ENCODE data around the gene SLC44A1.

The SLC44A1 gene

DNA sequence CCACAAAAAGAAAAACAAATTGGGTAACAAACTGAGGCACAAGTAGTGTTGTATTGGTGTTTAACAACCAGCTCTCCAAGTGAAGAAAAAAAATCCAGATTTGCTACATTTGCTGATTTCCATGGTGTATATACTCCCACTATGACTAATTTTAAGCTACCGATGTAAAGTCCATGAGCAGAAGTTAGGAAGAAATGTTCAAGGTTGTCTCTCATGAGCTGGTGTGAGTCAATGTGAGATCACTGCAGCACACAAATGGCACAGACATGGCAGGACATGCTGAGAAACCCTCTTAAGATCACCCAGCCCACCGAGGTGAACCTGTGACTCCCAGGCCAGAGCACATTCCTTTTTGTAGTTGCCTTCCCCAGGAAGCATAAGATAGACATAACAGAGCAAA is 36.2 kb downstream of the SLC44A1 start:
- Mint-ChIP-seq H3K4me3 (no peak overlapping the region), H3K27me3 (no peaks in the 10 kb centered on the region), H3K27ac (no peak overlapping the region), H3K36me3 (peaks cover 6% of the 10 kb centered on the region), H3K9me3 (no peaks in the 10 kb centered on the region), H3K4me1 (peaks cover 11% of the 10 kb centered on the region)

DNA sequence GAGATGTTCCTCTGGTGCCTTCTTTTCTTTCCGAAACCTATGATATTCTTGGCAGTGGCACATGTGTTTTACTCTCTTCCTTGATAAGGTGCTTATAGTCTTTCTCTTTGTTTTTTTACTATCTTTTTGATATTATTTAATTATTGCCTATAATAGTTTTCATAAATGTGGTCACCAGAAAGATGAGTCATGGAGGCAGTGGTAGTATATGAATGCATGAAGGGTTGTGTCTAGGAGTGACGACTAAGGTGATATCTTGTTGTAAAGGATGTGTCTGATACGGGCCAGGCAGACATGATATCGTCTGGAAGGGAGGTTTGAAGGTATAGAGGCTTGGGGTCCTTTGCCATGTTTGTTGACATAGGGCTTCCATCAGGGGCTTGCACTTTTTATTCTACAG is 36.8 kb downstream of the SLC44A1 start:
- no peaks in the 10 kb centered on the region for H3K9me3 Mint-ChIP-seq
- peaks cover 2% of the 10 kb centered on the region for H3K36me3 Mint-ChIP-seq
- H3K4me3 Mint-ChIP-seq: no peak overlapping the region
- no peaks in the 10 kb centered on the region for H3K27me3 Mint-ChIP-seq
- H3K4me1 Mint-ChIP-seq: peaks cover 11% of the 10 kb centered on the region
- no peak overlapping the region for H3K27ac Mint-ChIP-seq

- Mint-ChIP-seq H3K4me3 (no peak overlapping the region), H3K27me3 (no peaks in the 10 kb centered on the region), H3K9me3 (no peaks in the 10 kb centered on the region), H3K27ac (no peak overlapping the region), H3K36me3 (peaks cover 2% of the 10 kb centered on the region), H3K4me1 (peaks cover 11% of the 10 kb centered on the region)
Measured at GRCh38 chr9:105281926-105282325, 37.5 kb downstream of the SLC44A1 start.

DNA sequence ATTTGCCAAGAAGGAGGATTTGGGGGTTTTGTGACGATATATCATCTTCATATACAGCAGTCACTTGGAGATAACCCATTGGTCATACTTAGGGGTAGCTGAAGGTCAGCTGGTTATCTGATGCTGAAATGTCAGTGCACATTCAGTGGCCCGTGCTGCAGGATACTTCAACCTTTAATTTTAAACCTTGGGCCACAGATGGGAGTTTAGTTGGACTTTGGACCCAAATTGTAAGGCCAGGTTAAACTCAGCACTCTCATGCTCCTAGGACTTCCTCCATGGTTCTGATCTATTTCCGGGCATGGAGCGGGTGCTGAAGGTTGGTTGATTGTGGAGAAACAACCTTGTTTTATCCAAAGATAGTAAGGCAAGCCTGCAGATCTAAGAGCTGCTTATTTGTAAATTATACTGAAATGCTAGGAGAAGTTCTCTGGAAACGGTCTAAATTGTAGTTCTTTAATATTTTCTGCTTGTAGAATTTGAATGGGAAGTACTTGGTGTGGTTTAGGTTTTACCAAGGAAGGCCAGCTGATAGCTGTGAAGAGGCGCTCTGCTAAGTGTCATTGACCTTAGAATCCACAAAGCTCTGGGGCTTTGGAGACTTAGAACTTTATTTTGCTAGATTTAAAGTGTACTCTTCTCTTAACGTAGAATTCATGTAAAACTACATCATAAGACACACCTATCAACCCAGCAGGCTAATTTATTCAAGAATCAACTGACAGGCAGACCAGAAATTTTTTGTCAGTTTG is 38.6 kb downstream of the SLC44A1 start:
- H3K27ac Mint-ChIP-seq: no peak overlapping the region
- H3K9me3 Mint-ChIP-seq: no peaks in the 10 kb centered on the region
- peaks cover 2% of the 10 kb centered on the region for H3K36me3 Mint-ChIP-seq
- H3K4me3 Mint-ChIP-seq: no peak overlapping the region
- H3K4me1 Mint-ChIP-seq: peaks cover 11% of the 10 kb centered on the region
- no peaks in the 10 kb centered on the region for H3K27me3 Mint-ChIP-seq

DNA sequence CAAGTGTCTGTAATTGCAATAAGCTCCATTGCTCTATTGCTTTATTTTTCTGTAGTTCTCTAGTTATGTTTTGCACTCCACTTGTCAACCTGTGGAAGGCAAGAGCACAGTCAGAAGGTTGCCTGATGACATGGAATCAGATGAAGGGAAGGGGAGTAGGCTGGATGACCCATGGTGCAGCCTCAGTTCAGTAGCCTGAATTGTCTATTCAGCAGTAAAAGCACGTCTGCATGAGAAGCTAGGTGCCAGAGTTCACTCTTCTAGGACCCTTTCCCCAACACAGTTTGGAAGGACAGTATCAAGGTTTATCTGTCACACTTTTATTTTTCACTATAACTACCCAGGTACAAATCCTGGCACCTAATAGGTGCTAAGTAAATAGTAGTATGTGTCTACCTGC is 39.3 kb downstream of the SLC44A1 start:
- no peaks in the 10 kb centered on the region for H3K9me3 Mint-ChIP-seq
- no peak overlapping the region for H3K4me3 Mint-ChIP-seq
- no peaks in the 10 kb centered on the region for H3K27me3 Mint-ChIP-seq
- H3K36me3 Mint-ChIP-seq: peaks cover 2% of the 10 kb centered on the region
- H3K4me1 Mint-ChIP-seq: peaks cover 11% of the 10 kb centered on the region
- H3K27ac Mint-ChIP-seq: no peak overlapping the region

DNA sequence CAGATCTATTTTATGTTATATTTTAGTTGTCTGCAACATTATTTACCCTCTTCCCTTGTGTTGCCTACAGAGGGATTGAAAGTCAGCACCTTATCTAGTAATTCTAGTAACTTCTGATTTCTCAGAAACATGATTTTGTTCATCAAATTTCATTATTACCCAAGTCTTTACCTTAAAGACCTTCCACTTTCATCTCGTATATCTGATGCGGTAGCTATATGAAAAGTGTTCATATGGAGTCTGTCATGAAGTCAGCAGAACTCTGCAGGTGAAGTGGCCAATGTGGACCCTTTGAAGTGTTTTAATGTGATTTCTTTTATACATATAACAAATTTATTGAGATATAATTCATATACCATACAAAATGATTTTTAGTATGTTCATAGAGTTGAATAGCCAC is 40.0 kb downstream of the SLC44A1 start:
- no peak overlapping the region for H3K4me3 Mint-ChIP-seq
- H3K27ac Mint-ChIP-seq: no peak overlapping the region
- H3K4me1 Mint-ChIP-seq: peaks cover 11% of the 10 kb centered on the region
- no peaks in the 10 kb centered on the region for H3K9me3 Mint-ChIP-seq
- H3K36me3 Mint-ChIP-seq: peaks cover 2% of the 10 kb centered on the region
- H3K27me3 Mint-ChIP-seq: no peaks in the 10 kb centered on the region

DNA sequence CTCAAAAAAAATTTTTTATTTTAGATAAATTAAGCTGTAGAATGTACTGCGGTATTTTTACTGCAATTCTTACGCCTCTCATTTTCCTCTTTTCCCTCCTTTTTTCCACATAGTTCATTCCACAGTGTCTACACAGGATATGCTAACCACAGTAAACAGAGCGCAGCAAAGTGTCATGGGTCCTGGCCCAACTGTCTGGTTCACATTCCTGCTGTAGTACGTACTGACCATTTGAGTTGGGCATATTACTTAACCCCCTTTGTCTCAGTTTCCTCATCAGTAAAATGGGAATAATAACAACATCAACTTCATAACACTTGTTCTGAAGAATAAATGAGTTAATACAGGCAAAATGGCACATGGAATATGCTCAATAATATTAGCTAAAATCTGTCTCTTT is 41.6 kb downstream of the SLC44A1 start:
- Mint-ChIP-seq H3K4me3 (no peak overlapping the region), H3K27ac (no peak overlapping the region), H3K9me3 (no peaks in the 10 kb centered on the region), H3K4me1 (peaks cover 11% of the 10 kb centered on the region), H3K36me3 (peaks cover 2% of the 10 kb centered on the region), H3K27me3 (no peaks in the 10 kb centered on the region)

DNA sequence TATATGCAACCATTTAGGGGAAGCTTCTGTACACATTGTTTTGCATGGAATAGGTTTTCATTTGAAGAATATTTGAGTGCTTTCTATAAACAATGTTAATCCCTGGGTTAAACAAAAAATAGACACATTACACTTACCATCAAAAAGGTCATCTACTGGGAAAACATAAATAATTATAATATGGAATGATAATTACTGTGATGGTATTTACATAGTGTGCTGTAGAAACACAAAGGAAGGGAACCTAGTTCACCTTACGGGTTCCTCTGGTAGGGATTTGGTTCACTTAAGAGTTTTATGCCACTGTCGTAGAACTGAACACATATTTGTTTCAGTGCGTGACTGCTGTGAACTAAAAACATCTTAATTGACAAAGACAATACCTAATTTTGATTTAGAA is 44.9 kb downstream of the SLC44A1 start:
- Mint-ChIP-seq H3K27me3 (no peaks in the 10 kb centered on the region), H3K36me3 (peaks cover 2% of the 10 kb centered on the region), H3K27ac (no peak overlapping the region), H3K4me3 (no peak overlapping the region), H3K4me1 (peaks cover 17% of the 10 kb centered on the region), H3K9me3 (no peaks in the 10 kb centered on the region)

GRCh38 chr9:105290418-105290817 is 46.0 kb downstream of the SLC44A1 start:
- Mint-ChIP-seq H3K9me3 (no peaks in the 10 kb centered on the region), H3K27me3 (no peaks in the 10 kb centered on the region), H3K36me3 (peaks cover under 1% of the 10 kb centered on the region), H3K4me1 (peaks cover 18% of the 10 kb centered on the region), H3K27ac (no peak overlapping the region), H3K4me3 (no peak overlapping the region)

GRCh38 chr9:105290954-105291353 is 46.5 kb downstream of the SLC44A1 start:
- H3K27me3 Mint-ChIP-seq: no peaks in the 10 kb centered on the region

GRCh38 chr9:105291422-105291859 is 47.0 kb downstream of the SLC44A1 start:
- no peak overlapping the region for H3K27ac Mint-ChIP-seq

More at GRCh38 chr9:105290954-105291353, 46.5 kb downstream of the SLC44A1 start:
- Mint-ChIP-seq H3K4me1 (peaks cover 18% of the 10 kb centered on the region), H3K9me3 (no peaks in the 10 kb centered on the region), H3K4me3 (no peak overlapping the region), H3K27ac (no peak overlapping the region), H3K36me3 (no peaks in the 10 kb centered on the region)

GRCh38 chr9:105291938-105292337 is 47.5 kb downstream of the SLC44A1 start:
- no peaks in the 10 kb centered on the region for H3K36me3 Mint-ChIP-seq
- H3K4me1 Mint-ChIP-seq: peaks cover 18% of the 10 kb centered on the region
- no peaks in the 10 kb centered on the region for H3K27me3 Mint-ChIP-seq
- H3K27ac Mint-ChIP-seq: no peak overlapping the region
- no peaks in the 10 kb centered on the region for H3K9me3 Mint-ChIP-seq
- no peak overlapping the region for H3K4me3 Mint-ChIP-seq

More at GRCh38 chr9:105291422-105291859, 47.0 kb downstream of the SLC44A1 start:
- Mint-ChIP-seq H3K27me3 (no peaks in the 10 kb centered on the region), H3K4me3 (no peak overlapping the region), H3K36me3 (no peaks in the 10 kb centered on the region), H3K9me3 (no peaks in the 10 kb centered on the region), H3K4me1 (peaks cover 18% of the 10 kb centered on the region)

DNA sequence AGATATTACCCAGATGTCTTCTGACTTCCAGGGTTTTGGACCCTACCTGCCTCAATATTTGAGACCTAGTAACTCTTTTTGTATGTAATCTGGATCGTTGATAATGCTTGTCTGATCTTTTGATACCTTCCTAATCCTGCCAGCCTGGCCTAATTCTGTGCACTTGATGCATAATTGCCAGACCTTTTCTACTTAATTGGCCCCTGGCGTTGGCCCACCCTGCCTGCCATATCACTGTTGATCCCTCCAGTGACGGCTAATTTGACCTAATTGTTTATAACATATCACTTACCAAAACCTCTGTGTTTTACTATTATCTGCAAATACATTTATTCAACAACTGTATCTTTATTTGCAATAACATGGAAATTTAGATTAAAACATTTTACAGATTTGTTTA is 49.0 kb downstream of the SLC44A1 start:
- no peaks in the 10 kb centered on the region for H3K27me3 Mint-ChIP-seq
- H3K27ac Mint-ChIP-seq: no peak overlapping the region
- H3K4me1 Mint-ChIP-seq: peaks cover 18% of the 10 kb centered on the region
- no peaks in the 10 kb centered on the region for H3K9me3 Mint-ChIP-seq
- no peak overlapping the region for H3K4me3 Mint-ChIP-seq
- H3K36me3 Mint-ChIP-seq: no peaks in the 10 kb centered on the region

- Mint-ChIP-seq H3K4me3 (no peak overlapping the region), H3K4me1 (peaks cover 18% of the 10 kb centered on the region), H3K36me3 (peaks cover 2% of the 10 kb centered on the region), H3K9me3 (no peaks in the 10 kb centered on the region), H3K27ac (no peak overlapping the region), H3K27me3 (no peaks in the 10 kb centered on the region)
Measured at GRCh38 chr9:105295201-105295550, 50.7 kb downstream of the SLC44A1 start.

DNA sequence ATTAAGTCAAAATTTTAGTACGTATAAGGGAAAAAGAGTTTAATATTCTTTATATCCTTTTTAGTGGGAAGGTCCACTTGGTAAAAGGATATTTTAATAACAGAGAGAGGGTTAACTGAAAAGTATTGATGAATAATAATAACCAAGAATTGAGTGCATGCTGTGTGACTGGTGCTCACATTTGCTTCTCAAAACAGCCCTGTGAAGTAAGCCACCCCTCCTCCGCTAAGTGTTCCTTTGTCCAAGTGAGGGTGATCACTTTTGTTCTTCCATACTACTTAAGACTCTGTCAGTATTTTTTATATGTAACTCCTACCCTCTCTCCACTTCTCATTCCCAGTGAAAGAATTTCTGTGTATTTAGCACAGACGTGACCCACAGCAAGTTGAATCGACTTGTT is 51.5 kb downstream of the SLC44A1 start:
- Mint-ChIP-seq H3K9me3 (no peaks in the 10 kb centered on the region), H3K27me3 (no peaks in the 10 kb centered on the region), H3K4me1 (peaks cover 18% of the 10 kb centered on the region), H3K4me3 (no peak overlapping the region), H3K27ac (no peak overlapping the region), H3K36me3 (peaks cover 5% of the 10 kb centered on the region)

- H3K4me1 Mint-ChIP-seq: peaks cover 18% of the 10 kb centered on the region
- no peak overlapping the region for H3K4me3 Mint-ChIP-seq
- H3K9me3 Mint-ChIP-seq: no peaks in the 10 kb centered on the region
- H3K27me3 Mint-ChIP-seq: no peaks in the 10 kb centered on the region
- no peak overlapping the region for H3K27ac Mint-ChIP-seq
- peaks cover 5% of the 10 kb centered on the region for H3K36me3 Mint-ChIP-seq
Measured at GRCh38 chr9:105296445-105296844, 52.0 kb downstream of the SLC44A1 start.

DNA sequence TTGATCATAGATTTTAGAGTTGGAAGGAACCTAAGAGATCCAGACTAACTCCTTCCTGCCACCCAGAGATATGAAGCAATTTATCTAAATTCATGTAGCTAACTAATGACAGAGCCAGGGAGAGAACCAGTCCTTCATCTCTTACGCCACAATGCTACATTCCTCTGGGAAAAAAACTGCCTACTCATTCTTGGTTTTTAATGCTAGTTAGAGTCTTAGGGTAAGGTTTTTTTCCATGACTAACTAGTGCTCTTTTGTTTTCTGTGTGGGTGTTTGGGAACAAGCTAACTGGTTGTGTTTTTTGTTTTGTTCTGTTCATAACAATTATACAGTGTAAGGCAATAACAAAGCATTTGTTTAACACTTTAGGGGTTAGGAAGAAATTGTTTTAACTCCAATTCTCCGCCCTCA is 52.4 kb downstream of the SLC44A1 start:
- no peaks in the 10 kb centered on the region for H3K27me3 Mint-ChIP-seq
- H3K4me3 Mint-ChIP-seq: no peak overlapping the region
- H3K9me3 Mint-ChIP-seq: no peaks in the 10 kb centered on the region
- H3K4me1 Mint-ChIP-seq: peaks cover 18% of the 10 kb centered on the region
- no peak overlapping the region for H3K27ac Mint-ChIP-seq
- H3K36me3 Mint-ChIP-seq: peaks cover 5% of the 10 kb centered on the region
